B cell (primary cell): Measurements from ENCODE around the gene OR10J1. TPM values are rescaled to one million over a fixed set of nuclear protein-coding genes. Genes with fewer than 3 reads are reported as not detected.

Source experiments
- ATAC-seq: fragments of 200-7000 bp; cut with Tn5 transposase; one replicate; pipeline ENCODE4 v1.10.0; 2021; ENCODE audit warnings: low read depth, mild to moderate bottlenecking, moderate number of reproducible peaks, moderate library complexity
- CTCF ChIA-PET: fragments of 350-600 bp; sonication (Branson Sonifier 250); formaldehyde crosslinking; loops from one replicate; lab custom pipeline; 2021; ENCODE audit warnings: antibody characterized with exemption, inconsistent platforms; lab: Charles Lee
- POLR2A ChIA-PET: fragments of 350-600 bp; sonication (Branson Sonifier 250); formaldehyde crosslinking; loops from one replicate; lab custom pipeline; 2021; ENCODE audit warnings: antibody characterized with exemption; lab: Charles Lee
- DNase-seq: peaks from one replicate; pipeline ENCODE4 v3.0.0; 2013
- H2AFZ ChIP-seq: 2 replicates; pipeline ENCODE4 v1.6.1; 2012; ENCODE audit warnings: mild to moderate bottlenecking, low read depth, low read length; ENCODE audit not compliant: insufficient read depth, poor library complexity, severe bottlenecking
- H3K27ac ChIP-seq, 2 donors: 1 replicate in 1 of 2; 2 replicates in 1 of 2; pipeline ENCODE4 v1.5.1; 2012 to 2013; ENCODE audit warnings: low read length in 2 of 2, mild to moderate bottlenecking in 2 of 2, moderate library complexity in 1 of 2
- H3K27me3 ChIP-seq, 4 experiments: fragments of 200-600 bp in 1 of 4; sonication (generic) in 1 of 4; replicated peaks in 1 of 4; 1 replicate in 2 of 4; 2 replicates in 2 of 4; pipeline versions ENCODE4 v1.6.1 to v1.7.0; 2013 to 2016; ENCODE audit warnings: low read length in 3 of 4, mild to moderate bottlenecking in 2 of 4, mixed read lengths in 1 of 4, moderate library complexity in 1 of 4; ENCODE audit not compliant: insufficient read depth in 4 of 4, control insufficient read depth in 3 of 4; ENCODE audit errors: control extremely low read depth in 1 of 4
- H3K36me3 ChIP-seq, 2 experiments: replicated peaks in 1 of 2; 1 replicate in 1 of 2; 2 replicates in 1 of 2; pipeline versions ENCODE4 v1.6.1 to v1.7.1; 2013; ENCODE audit warnings: low read length in 1 of 2; ENCODE audit not compliant: insufficient read depth in 2 of 2, control insufficient read depth in 1 of 2; ENCODE audit errors: control extremely low read depth in 1 of 2, extremely low read depth in 1 of 2
- H3K4me1 ChIP-seq, 2 donors: fragments of 200-600 bp in 1 of 2; sonication (generic) in 1 of 2; 1 replicate in 1 of 2; 2 replicates in 1 of 2; pipeline versions ENCODE4 v1.5.1 to v1.6.1; 2013 to 2017; ENCODE audit warnings: low read length in 2 of 2; ENCODE audit not compliant: control insufficient read depth in 2 of 2, insufficient read depth in 2 of 2
- H3K4me2 ChIP-seq: replicated peaks from 2 replicates; pipeline ENCODE3; 2012; ENCODE audit warnings: mild to moderate bottlenecking, low read depth, low read length; ENCODE audit not compliant: poor library complexity, severe bottlenecking
- H3K4me3 ChIP-seq, 5 experiments: fragments of 200-600 bp in 1 of 5; sonication (generic) in 1 of 5; 1 replicate in 3 of 5; 2 replicates in 2 of 5; pipeline versions ENCODE4 v1.5.1 to v1.7.0; 2011 to 2016; ENCODE audit warnings: low read length in 4 of 5, mild to moderate bottlenecking in 4 of 5, low read depth in 2 of 5, control low read depth in 1 of 5, moderate library complexity in 1 of 5; ENCODE audit not compliant: insufficient read depth in 1 of 5; ENCODE audit errors: control extremely low read depth in 1 of 5, extremely low read depth in 1 of 5
- H3K79me2 ChIP-seq: fragments of 200-600 bp; sonication (generic); one replicate; pipeline ENCODE4 v1.6.0; 2016; ENCODE audit warnings: low read length; ENCODE audit not compliant: control insufficient read depth, insufficient read depth
- H3K9ac ChIP-seq: fragments of 200-600 bp; sonication (generic); 2 replicates; pipeline ENCODE4 v1.6.1; 2017; ENCODE audit warnings: mild to moderate bottlenecking, low read length, moderate library complexity
- H3K9me3 ChIP-seq, 3 donors: one replicate each; pipeline versions ENCODE4 v1.6.1 to v1.7.1; 2013; ENCODE audit warnings: low read length in 2 of 3; ENCODE audit not compliant: control insufficient read depth in 2 of 3, insufficient read depth in 1 of 3; ENCODE audit errors: control extremely low read depth in 1 of 3
- H4K20me1 ChIP-seq: 2 replicates; pipeline ENCODE4 v1.6.0; 2012; ENCODE audit warnings: mild to moderate bottlenecking, low read length; ENCODE audit not compliant: insufficient read depth, control insufficient read depth, poor library complexity, severe bottlenecking
- H3K27ac Mint-ChIP-seq: one replicate; pipeline ENCODE4 v1.8.0; 2021; ENCODE audit warnings: mixed read lengths
- H3K27me3 Mint-ChIP-seq: one replicate; pipeline ENCODE4 v1.8.0; 2021; ENCODE audit warnings: mixed read lengths
- H3K4me1 Mint-ChIP-seq: one replicate; pipeline ENCODE4 v1.8.0; 2021; ENCODE audit warnings: mixed read lengths
- H3K4me3 Mint-ChIP-seq: one replicate; pipeline ENCODE4 v1.8.0; 2021; ENCODE audit warnings: mixed read lengths
- H3K9me3 Mint-ChIP-seq: one replicate; pipeline ENCODE4 v1.8.0; 2022; ENCODE audit warnings: mixed read lengths; ENCODE audit not compliant: insufficient read depth
- CTCF ChIP-seq: fragments of 200-600 bp; IDR thresholded peaks from one replicate; pipeline ENCODE4 v1.8.0; 2022; ENCODE audit warnings: antibody characterized with exemption, mild to moderate bottlenecking
- EZH2 ChIP-seq: IDR thresholded peaks from 2 replicates; pipeline ENCODE4 v1.6.1; 2012; ENCODE audit warnings: borderline replicate concordance, low read depth, mild to moderate bottlenecking, moderate library complexity, low read length; ENCODE audit not compliant: insufficient read depth, poor library complexity, severe bottlenecking
- WGBS: methylation state at CpG from one replicate; pipeline ENCODE4 v1.1.5; 2013; ENCODE audit warnings: missing lambda C conversion rate; ENCODE audit not compliant: insufficient coverage; 5-methylcytosine and 5-hydroxymethylcytosine counted together
- intact Hi-C: fragments of 100-400 bp; cut with micrococcal nuclease; formaldehyde crosslinking; loops from one replicate; pipeline ENCODE4 v1.10.0; 2022
- polyA plus RNA-seq: library from polyadenylated mRNA; depleted of rRNA; stranded (reverse); fragments of >200 nt; gene quantifications from 2 replicates; pipeline ENCODE4 v1.2.3, GENCODE V29; 2012
- total RNA-seq, 2 donors: library from RNA; stranded (reverse); fragments of 120-200 nt in 1 of 2; gene quantifications; 1 replicate in 1 of 2; 2 replicates in 1 of 2; pipeline versions ENCODE4 v1.2.3 to v1.2.4, GENCODE V29; 2013 to 2022

OR10J1 gene
- total and polyA plus RNA-seq, 2 donors (not counting 1 experiment from before 2014, with no cell fraction given) = not detected

GRCh38 chr1:159429074-159429861 is 10.3 kb upstream of the OR10J1 start:
- DNase-seq (no peak), ATAC-seq (no peak)
- TF ChIP-seq CTCF = no peak
- no peak for TF ChIP-seq EZH2
- Histone ChIP-seq H4K20me1 (no peaks in the 10 kb centered on the region), H2AFZ (no peak overlapping the region), H3K4me1 (no peaks in the 10 kb centered on the region), H3K9me3 (no peaks in the 10 kb centered on the region), H3K27ac (no peak overlapping the region), H3K27me3 (no peaks in the 10 kb centered on the region), H3K4me3 (no peak overlapping the region), H3K79me2 (no peaks in the 10 kb centered on the region), H3K4me2 (no peak overlapping the region), H3K36me3 (no peaks in the 10 kb centered on the region), H3K9ac (no peak overlapping the region)
- Mint-ChIP-seq H3K9me3 (no peaks in the 10 kb centered on the region), H3K27ac (no peak overlapping the region), H3K4me1 (no peaks in the 10 kb centered on the region), H3K4me3 (no peak overlapping the region), H3K27me3 (peaks cover 12% of the 10 kb centered on the region)
- POLR2A ChIA-PET = no interaction called here
- intact Hi-C loops = no loop called here
- 97% methylated on average over 4 of the region's 4 CpGs for WGBS
- CTCF ChIA-PET = no interaction called here

GRCh38 chr1:159430985-159431384 is 8.5 kb upstream of the OR10J1 start:
- Histone ChIP-seq H3K4me1 (no peaks in the 10 kb centered on the region), H3K79me2 (no peaks in the 10 kb centered on the region), H3K4me2 (no peak overlapping the region), H3K27ac (no peak overlapping the region), H3K27me3 (no peaks in the 10 kb centered on the region), H2AFZ (no peak overlapping the region), H3K36me3 (no peaks in the 10 kb centered on the region), H3K4me3 (no peak overlapping the region), H3K9ac (no peak overlapping the region), H3K9me3 (no peaks in the 10 kb centered on the region), H4K20me1 (no peaks in the 10 kb centered on the region)
- no peak for ATAC-seq
- 92% methylated on average over 2 of the region's 6 CpGs for WGBS
- Mint-ChIP-seq H3K4me1 (no peaks in the 10 kb centered on the region), H3K9me3 (no peaks in the 10 kb centered on the region), H3K27ac (no peak overlapping the region), H3K27me3 (peaks cover 19% of the 10 kb centered on the region), H3K4me3 (no peak overlapping the region)
- CTCF ChIA-PET = no interaction called here
- no peak for DNase-seq
- TF ChIP-seq CTCF = no peak
- no peak for TF ChIP-seq EZH2
- intact Hi-C loops = no loop called here
- POLR2A ChIA-PET = no interaction called here
